ENCODE measurements around the gene ZNF546.

The ZNF546 gene

GRCh38 chr19:40056505-40056904 lies 59.6 kb downstream of the ZNF546 start:
- H3K27ac ChIP-seq: peak overlapping the region; percentile 40
- TF ChIP-seq CTCF (IDR thresholded peaks at IDR 0.05): no peak
- no peak for TF ChIP-seq ZFX (IDR thresholded peaks at IDR 0.05; ENCODE audit: borderline replicate concordance)

- no peak overlapping the region for H3K27ac ChIP-seq
- no peak for TF ChIP-seq ZFX (IDR thresholded peaks at IDR 0.05; ENCODE audit: borderline replicate concordance)
- no peak for TF ChIP-seq CTCF (IDR thresholded peaks at IDR 0.05)
Measured at GRCh38 chr19:40057166-40057565, 60.3 kb downstream of the ZNF546 start.

- H3K27ac ChIP-seq: no peak overlapping the region
- TF ChIP-seq CTCF (IDR thresholded peaks at IDR 0.05) (no peak), ZFX (IDR thresholded peaks at IDR 0.05; ENCODE audit: borderline replicate concordance) (no peak)
Measured at GRCh38 chr19:40059624-40060023, 62.8 kb downstream of the ZNF546 start.

- H3K27ac ChIP-seq: no peak overlapping the region
- TF ChIP-seq ZFX (IDR thresholded peaks at IDR 0.05; ENCODE audit: borderline replicate concordance) (no peak), CTCF (IDR thresholded peaks at IDR 0.05) (no peak)
Measured at GRCh38 chr19:40070058-40070457, 73.2 kb downstream of the ZNF546 start.

Measured in 22Rv1 (cell line).